HG03439 (cell line): Measurements from ENCODE around the gene IL18.
"Not testable (repeated sequence)": the region's sequence is repeated elsewhere in the genome, so short reads cannot be mapped to it uniquely, and the experiment has no call there.

ENCODE experiments used
- ATAC-seq: cut with Tn5 transposase; IDR thresholded peaks from one replicate; pipeline ENCODE4 v1.9.1; 2021; ENCODE audit warnings: mild to moderate bottlenecking, moderate library complexity; ENCODE audit not compliant: unreplicated experiment

Gene IL18

DNA sequence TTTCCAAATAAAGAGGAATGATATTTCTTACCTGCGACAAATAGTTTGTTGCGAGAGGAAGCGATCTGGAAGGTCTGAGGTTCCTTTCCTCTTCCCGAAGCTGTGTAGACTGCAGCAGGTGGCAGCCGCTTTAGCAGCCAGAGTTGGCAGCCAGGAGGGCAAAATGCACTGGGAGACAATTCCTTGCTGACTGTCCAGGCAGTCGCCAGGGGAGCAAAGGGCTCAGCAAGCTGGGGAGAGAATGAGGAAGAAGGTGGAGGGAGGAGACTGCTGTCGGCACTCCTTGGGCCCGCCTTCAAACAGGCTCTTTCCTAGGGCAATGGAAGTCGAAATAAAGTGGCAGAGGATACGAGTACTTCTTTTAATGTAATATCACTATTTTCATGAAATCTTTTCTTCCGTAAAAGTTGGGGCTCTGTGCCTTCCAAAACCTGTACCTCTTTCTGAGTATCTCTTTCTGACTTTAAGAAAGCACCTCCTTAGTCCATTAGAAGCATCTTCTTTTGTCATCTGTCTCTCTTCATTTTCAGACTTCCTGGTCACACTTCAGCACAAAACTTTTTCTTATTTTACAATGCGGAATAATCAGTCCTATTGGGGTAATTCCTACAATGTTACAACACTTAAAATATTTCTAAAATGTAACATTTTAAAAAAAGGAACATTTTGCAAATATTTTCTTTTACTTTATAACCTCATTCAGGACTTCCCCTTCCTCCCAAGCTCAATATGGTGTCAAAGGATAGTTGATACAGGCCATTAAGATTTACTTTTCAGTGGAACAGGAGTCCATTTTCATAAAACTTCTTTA lies at the start of gene IL18:
TSS of gene IL18 (minus strand) at position 220 of the 811 bp plus-strand sequence. CDS start 9,041 bp downstream, outside the sequence.
- no peak for ATAC-seq

GRCh38 chr11:112212710-112213109 lies 48.8 kb upstream of the IL18 start:
- no peak for ATAC-seq

- ATAC-seq, result no peak
Measured at GRCh38 chr11:112212290-112212689, 48.4 kb upstream of the IL18 start.

GRCh38 chr11:112211536-112211935 lies 47.6 kb upstream of the IL18 start:
- ATAC-seq, result no peak

DNA sequence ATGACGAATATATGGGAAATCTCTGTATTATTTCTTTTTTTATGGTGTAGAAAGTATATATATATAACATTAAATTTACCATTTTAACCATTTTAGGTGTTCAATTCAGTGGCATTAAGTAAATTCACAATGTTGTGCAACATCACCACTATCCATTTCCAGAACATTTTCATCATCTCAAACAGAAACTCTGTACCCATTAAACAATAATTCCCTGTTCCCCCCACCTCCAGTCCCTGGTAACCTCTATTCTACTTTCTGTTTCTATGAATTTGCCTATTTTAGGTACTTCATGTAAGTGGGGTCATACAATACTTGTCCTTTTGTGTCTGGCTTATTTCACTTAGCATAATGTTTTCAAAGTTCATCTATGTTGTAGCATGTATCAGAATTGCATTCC lies 47.0 kb upstream of the IL18 start:
- no peak for ATAC-seq

DNA sequence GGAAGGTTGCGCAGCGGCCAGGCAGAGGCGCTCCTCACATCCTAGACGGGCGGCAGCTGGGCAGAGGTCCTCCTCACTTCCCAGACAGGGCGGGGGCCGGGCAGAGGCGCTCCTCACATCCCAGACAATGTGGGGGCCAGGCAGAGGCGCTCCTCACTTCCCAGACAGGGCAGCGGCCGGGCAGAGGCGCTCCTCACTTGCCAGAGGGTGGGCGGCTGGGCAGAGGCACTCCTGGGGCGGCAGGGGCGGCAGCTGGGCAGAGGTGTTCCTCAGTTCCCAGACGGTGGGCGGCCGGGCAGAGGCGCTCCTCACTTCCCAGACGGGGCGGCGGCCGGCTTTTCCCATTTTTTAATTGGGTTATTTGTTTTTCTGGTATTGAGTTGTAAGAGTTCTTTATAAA lies 42.2 kb upstream of the IL18 start:
- no peak for ATAC-seq

- ATAC-seq, result no peak
Measured at GRCh38 chr11:112200252-112200651, 36.4 kb upstream of the IL18 start.

DNA sequence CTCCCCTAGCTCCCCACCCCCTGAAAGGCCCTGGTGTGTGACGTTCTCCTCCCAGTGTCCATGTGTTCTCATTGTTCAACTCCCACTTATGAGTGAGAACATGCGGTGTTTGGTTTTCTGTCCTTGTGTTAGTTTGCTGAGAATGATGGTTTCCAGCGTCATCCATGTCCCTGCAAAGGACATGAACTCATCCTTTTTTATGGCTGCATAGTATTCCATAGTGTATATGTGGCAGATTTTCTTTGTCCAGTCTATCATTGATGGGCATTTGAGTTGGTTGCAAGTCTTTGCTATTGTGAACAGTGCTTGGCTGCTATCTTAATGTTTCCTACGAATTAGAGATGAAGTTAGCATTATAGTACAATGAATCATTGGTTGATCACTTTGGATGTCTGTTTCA lies 35.2 kb upstream of the IL18 start:
- not testable (repeated sequence) for ATAC-seq

DNA sequence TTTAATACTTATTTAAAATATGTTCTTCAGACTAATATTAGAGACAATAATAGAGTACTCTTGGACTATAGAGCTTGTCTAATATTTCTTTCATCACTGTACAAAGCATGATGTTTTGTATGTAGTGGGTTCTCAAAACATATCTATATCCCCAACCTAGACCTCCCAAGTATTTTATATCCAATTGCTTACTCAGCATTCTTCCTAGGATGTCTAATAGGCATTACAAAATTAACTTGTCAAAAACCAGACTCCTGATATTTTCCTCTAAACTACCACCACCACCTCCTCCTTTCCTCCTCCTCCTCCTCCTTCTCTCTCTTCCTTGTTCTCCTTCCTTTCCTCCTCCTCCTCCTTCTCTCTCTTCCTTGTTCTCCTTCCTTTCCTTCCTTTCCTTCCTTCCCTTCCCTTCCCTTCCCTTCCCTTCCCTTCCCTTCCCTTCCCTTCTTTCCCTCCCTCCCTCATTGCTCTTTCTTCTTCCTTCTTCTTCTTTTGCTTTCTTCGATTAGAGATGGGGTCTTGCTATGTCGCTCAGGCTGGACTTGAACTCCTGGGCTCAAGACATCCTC lies 32.7 kb upstream of the IL18 start:
- no peak for ATAC-seq

GRCh38 chr11:112195951-112196351 lies 32.1 kb upstream of the IL18 start:
- no peak for ATAC-seq

- ATAC-seq, result not testable (repeated sequence)
Measured at GRCh38 chr11:112195113-112195512, 31.2 kb upstream of the IL18 start.

DNA sequence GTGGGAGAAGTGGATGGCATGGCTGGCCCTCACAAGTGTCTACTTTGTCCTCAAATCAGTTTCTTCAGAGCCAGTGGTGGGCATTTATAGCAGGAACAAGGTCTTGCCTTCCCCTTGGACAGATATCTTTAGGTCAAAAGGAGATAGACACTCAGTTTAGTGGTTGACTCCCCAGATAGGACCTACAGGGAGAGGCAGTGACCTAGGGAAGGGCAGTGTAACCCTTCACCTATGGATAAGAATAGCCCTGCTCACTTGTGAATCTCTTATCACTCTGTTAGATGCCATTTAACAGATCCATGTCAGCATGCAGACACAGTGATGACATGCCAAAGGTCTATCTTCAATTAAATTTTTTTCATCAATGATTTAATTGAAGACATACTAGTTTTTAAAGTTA lies 22.4 kb upstream of the IL18 start:
- no peak for ATAC-seq

GRCh38 chr11:112185883-112186282 lies 22.0 kb upstream of the IL18 start:
- no peak for ATAC-seq

GRCh38 chr11:112182867-112183266 lies 19.0 kb upstream of the IL18 start:
- no peak for ATAC-seq

DNA sequence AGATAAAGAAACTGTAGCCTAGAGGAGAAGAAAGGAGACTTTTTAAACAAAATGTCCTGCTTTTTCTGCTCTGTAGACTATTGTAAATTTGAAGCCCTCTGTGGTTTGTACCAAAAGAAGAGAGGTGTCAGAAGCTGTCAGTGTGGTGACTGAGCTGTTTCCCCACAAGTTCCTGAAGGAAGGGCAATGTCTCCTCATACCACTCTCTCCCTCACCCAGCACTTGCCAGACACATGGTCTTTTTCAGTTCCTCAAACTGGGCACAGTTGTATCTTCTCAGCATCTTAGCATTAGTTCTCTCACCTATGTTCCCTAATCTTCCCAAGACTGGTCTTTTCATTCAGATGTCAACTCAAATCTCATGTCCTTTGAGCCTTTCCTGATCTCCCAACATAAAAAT lies 15.7 kb upstream of the IL18 start:
- no peak for ATAC-seq

DNA sequence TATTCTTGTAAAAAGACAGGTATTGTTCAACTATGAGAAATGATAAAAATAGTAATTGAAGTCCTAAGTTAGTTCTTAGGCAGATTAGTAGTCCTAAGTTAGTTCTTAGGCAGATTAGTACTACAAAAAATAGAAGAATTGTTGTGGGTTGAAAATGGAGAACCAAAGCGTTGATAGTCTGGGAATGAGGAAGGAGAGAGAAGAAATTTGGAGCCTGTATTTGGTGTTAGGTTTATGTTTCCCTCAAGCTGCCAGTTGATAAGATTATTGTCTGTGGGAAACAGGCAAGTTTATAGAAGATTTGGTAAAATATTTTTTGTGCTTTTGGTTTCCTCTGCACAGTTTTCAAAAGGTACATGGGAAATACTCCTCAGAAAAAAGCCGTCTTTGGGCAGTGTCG lies 15.0 kb upstream of the IL18 start:
- no peak for ATAC-seq

DNA sequence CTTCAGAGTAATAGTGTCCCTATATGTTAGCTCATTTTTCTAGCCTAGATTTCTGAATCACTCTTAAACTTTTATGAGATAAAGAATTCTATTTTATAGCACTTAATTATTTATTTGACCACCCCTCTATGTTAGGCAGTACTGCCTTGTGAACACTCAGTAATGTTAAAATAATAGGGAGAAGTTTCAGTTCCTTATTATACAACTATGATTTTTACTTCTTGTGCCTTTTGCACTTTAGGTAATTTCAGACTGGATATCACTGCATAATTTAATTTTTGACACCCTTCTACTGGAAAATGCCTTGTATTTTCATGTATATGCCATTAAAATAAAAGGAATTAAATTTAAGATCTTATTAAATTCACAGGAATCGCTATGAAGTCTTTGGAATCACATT lies 14.5 kb upstream of the IL18 start:
- no peak for ATAC-seq

- no peak for ATAC-seq
Measured at GRCh38 chr11:112177589-112177988, 13.7 kb upstream of the IL18 start.

DNA sequence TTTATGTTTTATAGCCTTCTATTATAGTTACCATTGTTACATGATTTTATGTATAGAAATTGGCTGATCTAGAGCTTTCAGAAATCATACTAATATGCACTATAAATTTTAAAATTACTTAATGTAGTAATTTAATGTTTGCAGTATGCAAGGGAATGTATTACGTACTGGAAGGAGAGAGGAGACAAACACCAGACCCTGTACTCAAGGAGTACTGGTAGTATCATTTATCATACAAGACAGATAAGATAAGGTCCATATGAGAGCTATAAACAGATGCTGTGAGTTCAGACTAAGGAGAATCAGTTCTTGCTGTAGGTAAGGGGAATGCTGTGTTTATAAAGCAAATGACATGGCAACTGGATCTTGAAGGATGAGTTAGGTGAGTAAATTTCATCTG lies 12.2 kb upstream of the IL18 start:
- ATAC-seq, result no peak

GRCh38 chr11:112175599-112175952 lies 11.7 kb upstream of the IL18 start:
- no peak for ATAC-seq

GRCh38 chr11:112174789-112175598 lies 11.1 kb upstream of the IL18 start, which contains the start of gene BCO2:
Gene BCO2, plus strand, starts transcription at chr11:112175512. Its CDS starts 90 bp downstream, at chr11:112175602.
- peak; percentile 59 for ATAC-seq

DNA sequence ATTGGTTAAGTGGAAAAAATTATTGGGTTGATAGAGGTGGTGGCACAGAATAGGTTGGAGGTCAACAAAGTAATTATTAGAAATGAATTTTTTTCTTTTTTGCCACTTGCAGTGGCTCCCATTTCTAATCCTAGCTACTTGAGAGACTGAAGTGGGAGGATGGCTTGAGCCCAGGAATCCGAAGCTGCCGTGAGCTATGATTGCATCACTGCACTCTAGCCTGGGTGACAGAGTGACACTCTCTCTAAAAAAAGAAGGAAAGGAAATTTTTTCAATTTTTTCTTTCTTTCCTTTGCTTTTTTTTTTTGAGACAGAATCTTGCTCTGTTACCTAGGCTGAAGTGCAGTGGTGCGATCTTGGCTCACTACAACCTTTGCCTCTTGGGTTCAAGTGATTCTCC lies 9.3 kb upstream of the IL18 start:
- no peak for ATAC-seq
